ENCODE data around the gene PYGO2.
A peak's percentile ranks its signal among the peaks of the same experiment; 100 is the strongest.

Gene PYGO2

GRCh38 chr1:154943649-154944400, 17.8 kb downstream of the PYGO2 start:
- Histone ChIP-seq H3K27me3 (ENCODE audit: insufficient read depth, low read length, poor library complexity, severe bottlenecking) (no peaks in the 10 kb centered on the region), H3K79me2 (ENCODE audit: insufficient read depth, low read length) (peaks cover 7% of the 10 kb centered on the region; the same call in 1 of the 2 replicates), H3K4me1 (ENCODE audit: insufficient read depth, low read length, poor library complexity, severe bottlenecking) (peaks cover 73% of the 10 kb centered on the region), H3K36me3 (ENCODE audit: insufficient read depth, low read length) (peaks cover 36% of the 10 kb centered on the region; the same call in 1 of the 2 replicates), H3K9ac (ENCODE audit: low read depth, low read length, poor library complexity, severe bottlenecking) (peak overlapping the region; percentile 82), H3F3A (ENCODE audit: low read depth) (no peaks in the 10 kb centered on the region), H2AFZ (ENCODE audit: low read length) (no peak overlapping the region), H3K9me3 (ENCODE audit: insufficient read depth, low read depth, low read length) (no peaks in the 10 kb centered on the region), H3K9me2 (replicated peaks; ENCODE audit: low read depth, low read length) (no peaks in the 10 kb centered on the region), H3K4me3 (ENCODE audit: low read length, poor library complexity, severe bottlenecking) (peak overlapping the region; percentile 70), H3K4me2 (ENCODE audit: low read depth, low read length, poor library complexity, severe bottlenecking) (peak overlapping the region; percentile 89), H4K20me1 (ENCODE audit: insufficient read depth, low read length, poor library complexity, severe bottlenecking) (no peaks in the 10 kb centered on the region)
- no peak for TF ChIP-seq EZH2phosphoT487 (IDR thresholded peaks at IDR 0.05; ENCODE audit: borderline replicate concordance)
- TF ChIP-seq CTCF (conservative IDR thresholded peaks at IDR 0.05; ENCODE audit: low read length): peak; percentile 92

GRCh38 chr1:154941333-154942013, 20.1 kb downstream of the PYGO2 start:
- Histone ChIP-seq H3K9me2 (replicated peaks; ENCODE audit: low read depth, low read length) (no peaks in the 10 kb centered on the region), H3K4me2 (ENCODE audit: low read depth, low read length, poor library complexity, severe bottlenecking) (peak overlapping the region; percentile 89), H4K20me1 (ENCODE audit: insufficient read depth, low read length, poor library complexity, severe bottlenecking) (no peaks in the 10 kb centered on the region), H3F3A (ENCODE audit: low read depth) (peaks cover 8% of the 10 kb centered on the region; the same call in 1 of the 2 replicates), H3K79me2 (ENCODE audit: insufficient read depth, low read length) (no peaks in the 10 kb centered on the region; the same call in 1 of the 2 replicates), H3K27me3 (ENCODE audit: insufficient read depth, low read length, poor library complexity, severe bottlenecking) (no peaks in the 10 kb centered on the region), H3K9ac (ENCODE audit: low read depth, low read length, poor library complexity, severe bottlenecking) (peak overlapping the region; percentile 82), H3K9me3 (ENCODE audit: insufficient read depth, low read depth, low read length) (no peaks in the 10 kb centered on the region), H3K4me3 (ENCODE audit: low read length, poor library complexity, severe bottlenecking) (peak overlapping the region; percentile 70), H2AFZ (ENCODE audit: low read length) (no peak overlapping the region), H3K36me3 (ENCODE audit: insufficient read depth, low read length) (peaks cover 19% of the 10 kb centered on the region; the same call in 1 of the 2 replicates), H3K4me1 (ENCODE audit: insufficient read depth, low read length, poor library complexity, severe bottlenecking) (peaks cover 75% of the 10 kb centered on the region)
- TF ChIP-seq EZH2phosphoT487 (IDR thresholded peaks at IDR 0.05; ENCODE audit: borderline replicate concordance) (no peak), CTCF (conservative IDR thresholded peaks at IDR 0.05; ENCODE audit: low read length) (no peak)

GRCh38 chr1:154940651-154941194, 20.9 kb downstream of the PYGO2 start:
- Histone ChIP-seq H2AFZ (ENCODE audit: low read length) (no peak overlapping the region), H3F3A (ENCODE audit: low read depth) (peaks cover 8% of the 10 kb centered on the region; the same call in 1 of the 2 replicates), H3K9me3 (ENCODE audit: insufficient read depth, low read depth, low read length) (no peaks in the 10 kb centered on the region), H3K36me3 (ENCODE audit: insufficient read depth, low read length) (peaks cover 12% of the 10 kb centered on the region; the same call in 1 of the 2 replicates), H4K20me1 (ENCODE audit: insufficient read depth, low read length, poor library complexity, severe bottlenecking) (no peaks in the 10 kb centered on the region), H3K4me3 (ENCODE audit: low read length, poor library complexity, severe bottlenecking) (peak overlapping the region; percentile 70), H3K9ac (ENCODE audit: low read depth, low read length, poor library complexity, severe bottlenecking) (peak overlapping the region; percentile 82), H3K79me2 (ENCODE audit: insufficient read depth, low read length) (peaks cover 7% of the 10 kb centered on the region), H3K4me1 (ENCODE audit: insufficient read depth, low read length, poor library complexity, severe bottlenecking) (peaks cover 81% of the 10 kb centered on the region), H3K27me3 (ENCODE audit: insufficient read depth, low read length, poor library complexity, severe bottlenecking) (no peaks in the 10 kb centered on the region), H3K4me2 (ENCODE audit: low read depth, low read length, poor library complexity, severe bottlenecking) (peak overlapping the region; percentile 89), H3K9me2 (replicated peaks; ENCODE audit: low read depth, low read length) (no peaks in the 10 kb centered on the region)
- TF ChIP-seq EZH2phosphoT487 (IDR thresholded peaks at IDR 0.05; ENCODE audit: borderline replicate concordance) (no peak), CTCF (conservative IDR thresholded peaks at IDR 0.05; ENCODE audit: low read length) (no peak)
